OCI-LY3 (cell line): Measurements from ENCODE around the gene CCDC86.

Source experiments
- CTCF ChIP-seq: fragments of 200-600, 300-600 bp; sonication (generic); IDR thresholded peaks from 2 replicates; pipeline ENCODE4 v1.5.1; 2014; ENCODE audit warnings: antibody characterized with exemption, low read length, low read depth
- EZH2phosphoT487 ChIP-seq: fragments of 200-600 bp; shearing (Covaris generic); IDR thresholded peaks from 2 replicates; pipeline ENCODE4 v1.6.1; 2018; ENCODE audit warnings: antibody characterized with exemption, mixed run types, low read depth

DNA sequence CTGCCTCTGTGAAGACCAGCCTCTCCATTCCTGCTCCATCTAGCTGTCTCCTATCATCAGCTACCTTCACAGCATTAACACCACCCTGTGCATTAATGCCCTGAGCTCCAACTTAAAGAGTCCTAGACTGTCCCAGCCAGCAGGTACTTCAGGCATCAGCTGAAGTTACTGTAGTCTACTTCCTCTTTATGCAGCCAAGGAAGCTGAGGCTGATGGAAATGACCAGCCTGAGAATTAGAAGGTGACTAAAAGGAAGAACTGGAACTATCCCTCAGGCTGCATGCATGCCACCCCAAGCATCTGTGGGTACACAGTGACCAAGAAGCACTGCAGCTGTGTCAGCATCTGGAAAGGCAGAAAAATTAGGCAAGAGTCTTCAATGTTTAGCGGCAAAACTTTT is 28.6 kb upstream of the CCDC86 start:
- no peak for TF ChIP-seq CTCF
- no peak for TF ChIP-seq EZH2phosphoT487
